ENCODE measurements around the gene TMEM229A. TPM values are rescaled to one million over a fixed set of nuclear protein-coding genes. Genes with fewer than 3 reads are reported as not detected.

The TMEM229A gene
- total and polyA plus RNA-seq, 9 of the 15 experiments (the other 6 are each of a cell fraction or from before 2014, with no cell fraction given) = not detected

- no peak for TF ChIP-seq AFF1 (IDR thresholded peaks at IDR 0.05; ENCODE audit: low read depth in 1 of 2, partially characterized antibody in 2 of 2)
- no peak for TF ChIP-seq COPS2 (conservative IDR thresholded peaks at IDR 0.05)
- no peak for TF ChIP-seq GATAD2A (IDR thresholded peaks at IDR 0.05)
- no peak for TF ChIP-seq U2AF1 (optimal IDR thresholded peaks at IDR 0.05; ENCODE audit: low read depth, low read length)
- TF ChIP-seq FOXO4 (CRISPR knock-in tag; IDR thresholded peaks at IDR 0.05) = no peak
- TF ChIP-seq ARHGAP35 (IDR thresholded peaks at IDR 0.05; ENCODE audit: partially characterized antibody) = no peak
- no peak for TF ChIP-seq CBFB (CRISPR knock-in tag; IDR thresholded peaks at IDR 0.05)
- no peak for TF ChIP-seq NR3C1 (CRISPR knock-in tag; IDR thresholded peaks at IDR 0.05)
- no peak for TF ChIP-seq ZEB2 (IDR thresholded peaks at IDR 0.05)
- no peak for TF ChIP-seq XRCC3 (IDR thresholded peaks at IDR 0.05)
- TF ChIP-seq THRA (IDR thresholded peaks at IDR 0.05) = no peak
- TF ChIP-seq E2F1 (CRISPR knock-in tag; IDR thresholded peaks at IDR 0.05) = no peak
- no peak for TF ChIP-seq HDAC2 (IDR thresholded peaks at IDR 0.05)
- TF ChIP-seq ZFP91 (CRISPR knock-in tag; IDR thresholded peaks at IDR 0.05) = no peak
- TF ChIP-seq GTF2E2 (tag; IDR thresholded peaks at IDR 0.05) = no peak
Measured at GRCh38 chr7:124073310-124073645, 40.4 kb upstream of the TMEM229A start (continued).
